Measurements from ENCODE around the gene FAM210A.
"Not testable (repeated sequence)": the region's sequence is repeated elsewhere in the genome, so short reads cannot be mapped to it uniquely, and the experiment has no call there.

DNA sequence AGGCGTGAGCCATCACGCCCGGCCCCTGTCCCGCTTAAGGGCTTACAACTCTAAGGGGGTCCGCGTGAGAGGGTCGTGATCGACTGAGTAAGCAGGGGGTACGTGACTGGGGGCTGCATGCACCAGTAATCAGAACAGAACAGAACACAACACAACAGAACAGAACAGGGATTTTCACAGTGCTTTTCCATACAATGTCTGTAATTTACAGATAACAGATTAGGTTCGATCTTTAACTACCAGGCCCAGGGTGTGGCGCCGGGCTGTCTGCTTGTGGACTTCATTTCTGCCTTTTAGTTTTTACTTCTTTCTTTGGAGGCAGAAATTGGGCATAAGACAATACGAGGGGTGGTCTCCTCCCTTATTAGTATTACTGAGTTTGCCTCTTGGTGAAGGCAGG lies 49.0 kb downstream of the FAM210A start:
- not testable (repeated sequence) for TF ChIP-seq POLR2A, CTCF, POLR2AphosphoS5 (IDR thresholded peaks at IDR 0.05)

All from prostate gland (tissue), 2 donors.